ENCODE data around the gene OR7G3. TPM values are rescaled to one million over a fixed set of nuclear protein-coding genes. Genes with fewer than 3 reads are reported as not detected.

The OR7G3 gene
- total RNA-seq, 1 experiment from 2014 or later, result not detected

- H3K9me3 ChIP-seq, result no peaks in the 10 kb centered on the region
- H3K36me3 ChIP-seq, result no peaks in the 10 kb centered on the region
- H3K27me3 ChIP-seq, result no peaks in the 10 kb centered on the region
- DNase-seq, result no peak
- H3K4me3 ChIP-seq, result no peak overlapping the region
These were observed 5.7 kb upstream of the OR7G3 start for GRCh38 chr19:9132422-9132821.

DNA sequence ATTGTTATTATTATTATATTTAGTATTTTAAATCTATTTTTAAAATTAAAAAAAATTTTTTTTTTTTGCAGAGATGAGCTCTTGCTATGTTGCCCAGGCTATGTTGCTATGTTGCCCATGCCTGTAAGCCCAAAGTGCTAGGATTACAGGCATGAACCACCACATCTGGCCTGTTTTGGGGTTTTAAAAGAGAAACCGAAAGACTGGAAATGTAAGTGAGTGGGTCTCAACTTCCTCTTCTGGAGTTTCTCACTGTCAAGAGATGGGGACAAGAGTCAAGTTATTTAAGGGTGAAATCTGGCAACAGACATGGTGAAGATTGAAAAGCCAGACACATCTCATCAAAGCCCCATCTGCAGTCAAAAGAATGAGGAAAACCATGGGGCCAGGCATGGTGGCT lies 4.2 kb upstream of the OR7G3 start:
- Histone ChIP-seq H3K4me3 (no peak overlapping the region), H3K36me3 (no peaks in the 10 kb centered on the region), H3K27me3 (no peaks in the 10 kb centered on the region; the same call in none of the 2 replicates), H3K9me3 (no peaks in the 10 kb centered on the region)
- no peak for DNase-seq

DNA sequence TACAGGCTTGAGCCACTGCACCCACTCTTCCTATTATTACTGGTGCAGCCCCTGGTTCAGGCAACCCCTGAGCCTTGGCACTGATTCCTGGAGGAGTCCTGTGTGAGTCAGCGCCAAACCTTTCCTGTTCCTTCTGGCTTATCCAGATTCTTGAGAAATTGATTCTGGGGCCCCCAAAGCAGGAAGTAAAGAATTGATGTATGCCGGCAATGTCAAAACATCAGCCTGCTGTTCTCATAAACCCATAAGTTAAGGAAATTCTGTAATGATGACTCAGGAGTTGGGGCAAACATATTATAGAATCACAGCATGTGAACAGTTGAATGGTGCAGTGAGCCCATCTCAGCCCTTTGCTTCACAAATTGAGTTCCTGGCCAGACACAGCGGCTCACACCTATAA lies 1.4 kb upstream of the OR7G3 start:
- Histone ChIP-seq H3K27me3 (peaks cover 2% of the 10 kb centered on the region), H3K9me3 (no peaks in the 10 kb centered on the region), H3K36me3 (no peaks in the 10 kb centered on the region), H3K4me3 (no peak overlapping the region)
- DNase-seq, result peak; percentile 76

- Histone ChIP-seq H3K9me3 (0 out of 2 replicates have a peak, but pooled peaks cover 2% of the 10 kb centered on the region), H3K36me3 (no peaks in the 10 kb centered on the region), H3K27me3 (peaks cover 26% of the 10 kb centered on the region; the same call in 1 of the 2 replicates), H3K4me3 (no peak overlapping the region)
- no peak for DNase-seq
These were observed 10.2 kb downstream of the OR7G3 start for GRCh38 chr19:9116547-9116946.

DNA sequence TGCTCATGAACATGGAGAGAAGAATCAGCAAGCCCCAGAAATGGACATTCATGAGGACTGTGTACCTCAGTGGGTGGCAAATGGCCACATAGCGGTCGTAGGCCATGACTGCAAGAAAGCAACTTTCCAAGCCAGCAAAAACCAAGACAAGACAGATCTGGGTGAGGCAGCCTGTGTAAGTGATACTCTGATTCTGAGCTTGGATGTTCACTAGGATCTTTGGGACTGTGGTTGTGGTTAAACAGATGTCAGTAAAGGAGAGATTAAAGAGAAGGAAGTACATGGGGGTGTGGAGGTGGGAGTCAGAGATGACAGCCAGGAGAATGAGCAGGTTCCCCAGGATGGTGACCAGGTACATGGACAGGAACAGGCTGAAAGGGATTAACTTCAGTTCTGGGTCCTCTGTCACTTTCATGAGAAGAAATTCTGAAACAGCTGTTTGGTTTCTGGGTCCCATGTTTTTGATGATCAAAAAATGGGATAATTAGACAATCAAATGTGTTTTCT lies 11.4 kb downstream of the OR7G3 start, which contains the start of gene OR7G1:
Gene OR7G1 (minus strand): TSS at position 457 of the 507 bp plus-strand sequence. CDS start 0 bp downstream, at position 457.
- Histone ChIP-seq H3K36me3 (no peaks in the 10 kb centered on the region), H3K27me3 (peaks cover 31% of the 10 kb centered on the region; the same call in 1 of the 2 replicates), H3K4me3 (no peak within 1 kb of the TSS), H3K9me3 (no peaks in the 10 kb centered on the region)
- DNase-seq, result no peak

DNA sequence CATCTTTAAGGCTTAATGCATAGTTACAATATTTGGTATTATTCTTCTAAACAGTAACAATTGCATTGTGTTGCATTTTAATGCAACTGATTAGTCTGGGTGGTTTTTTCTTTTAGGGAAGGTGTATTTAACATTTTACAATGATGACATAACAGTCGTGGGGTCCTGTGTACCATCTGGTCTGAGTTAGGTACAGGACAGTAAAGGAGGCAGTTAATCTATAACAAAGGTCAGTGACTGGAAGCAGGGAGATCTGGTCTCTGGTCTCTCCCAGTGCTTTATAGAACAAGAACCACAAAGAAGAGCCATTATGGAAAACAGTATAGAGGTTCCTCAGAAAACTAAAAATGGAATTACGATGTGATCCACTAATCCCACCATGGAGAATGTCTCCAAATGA lies 16.8 kb downstream of the OR7G3 start:
- H3K36me3 ChIP-seq, result no peaks in the 10 kb centered on the region

DNA sequence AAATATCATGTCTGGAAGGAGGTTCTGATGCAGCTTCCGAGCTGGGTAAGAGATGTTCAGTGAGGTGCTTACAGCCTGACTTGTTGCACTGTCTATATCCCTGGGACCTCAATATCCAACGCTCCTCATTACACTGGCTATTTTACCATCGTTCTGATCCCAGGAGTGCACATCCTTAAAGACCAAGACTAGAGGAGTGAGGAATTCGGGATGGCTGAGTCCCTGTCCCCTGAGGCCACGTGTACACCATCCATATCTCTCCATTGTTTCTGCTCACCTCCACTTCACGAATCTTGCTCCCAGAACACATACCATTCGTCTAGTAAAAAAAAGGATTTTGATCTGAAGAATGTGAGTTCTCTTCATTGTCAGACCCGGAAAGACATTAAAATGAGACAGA lies 19.4 kb downstream of the OR7G3 start, which contains the start of gene OR7G2:
Gene OR7G2 (minus strand): TSS at position 101 of the 400 bp plus-strand sequence. CDS start 4,232 bp downstream, outside the sequence.
- no peaks in the 10 kb centered on the region for H3K9me3 ChIP-seq
- DNase-seq, result no peak
- peaks cover 52% of the 10 kb centered on the region for H3K27me3 ChIP-seq
- no peak within 1 kb of the TSS for H3K4me3 ChIP-seq
- H3K36me3 ChIP-seq, result no peaks in the 10 kb centered on the region

More for the DNA sequence above, 16.8 kb downstream of the OR7G3 start:
- peaks cover 44% of the 10 kb centered on the region for H3K27me3 ChIP-seq
- no peak for DNase-seq
- no peaks in the 10 kb centered on the region for H3K9me3 ChIP-seq
- no peak overlapping the region for H3K4me3 ChIP-seq

DNA sequence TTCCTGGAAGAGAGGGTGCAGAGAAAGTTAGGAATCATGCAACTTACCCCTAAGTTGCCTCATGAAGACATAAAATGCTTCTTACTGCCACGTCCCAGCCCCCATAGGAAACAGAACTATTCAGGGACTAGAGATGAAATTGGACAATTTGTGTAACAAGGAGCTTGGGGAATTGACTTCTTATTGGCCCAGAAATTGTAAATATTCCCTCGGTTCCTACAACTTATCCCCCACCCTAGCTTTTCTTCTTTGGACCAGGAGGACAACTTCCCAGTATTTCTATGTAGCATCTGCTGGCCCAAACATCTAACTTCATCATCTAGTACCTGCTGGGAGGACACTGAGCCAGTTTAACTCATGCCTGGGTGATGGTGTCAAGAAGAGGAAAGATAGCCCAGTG lies 40.0 kb downstream of the OR7G3 start, which contains the start of gene OR1M1:
Gene OR1M1 (plus strand): TSS at position 301 of the 400 bp plus-strand sequence. CDS start 6,184 bp downstream, outside the sequence.
- no peak for DNase-seq
- H3K9me3 ChIP-seq, result no peaks in the 10 kb centered on the region
- H3K27me3 ChIP-seq, result peaks cover 60% of the 10 kb centered on the region
- no peak within 1 kb of the TSS for H3K4me3 ChIP-seq
- no peaks in the 10 kb centered on the region for H3K36me3 ChIP-seq

DNA sequence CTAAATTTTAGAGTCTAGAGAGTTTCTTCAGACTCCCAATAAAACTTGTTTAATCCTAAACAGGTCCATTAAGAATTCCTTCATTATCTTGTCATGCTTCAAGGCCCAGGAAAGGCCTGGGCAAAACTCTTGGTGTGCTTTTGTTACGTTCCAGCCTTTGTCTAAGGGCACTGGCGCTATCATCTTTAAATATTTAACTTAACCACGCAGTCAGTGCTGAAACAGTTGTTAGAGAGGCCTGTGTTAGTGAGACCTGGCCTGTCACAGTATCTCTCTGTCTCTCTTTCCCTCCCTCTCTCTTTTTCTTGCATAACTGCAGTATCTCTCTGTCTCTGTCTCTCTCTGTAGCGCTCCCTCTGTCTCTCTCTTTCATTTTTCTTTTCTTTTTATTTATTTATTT lies 48.1 kb downstream of the OR7G3 start:
- Histone ChIP-seq H3K9me3 (no peaks in the 10 kb centered on the region), H3K4me3 (no peak overlapping the region), H3K36me3 (no peaks in the 10 kb centered on the region), H3K27me3 (no peaks in the 10 kb centered on the region; the same call in 1 of the 2 replicates)
- no peak for DNase-seq

- DNase-seq, result no peak
- no peaks in the 10 kb centered on the region for H3K27me3 ChIP-seq
- H3K9me3 ChIP-seq, result no peaks in the 10 kb centered on the region
- H3K4me3 ChIP-seq, result no peak overlapping the region
- no peaks in the 10 kb centered on the region for H3K36me3 ChIP-seq
These were observed 49.8 kb downstream of the OR7G3 start for GRCh38 chr19:9076901-9077300.

Other genes with a start within 250 kb of the OR7G3 start
- gene MUC16, start 116.5 kb downstream of the OR7G3 start, total RNA-seq (2014; rRNA removed; shearing (Covaris generic); ENCODE audit: low replicate concordance), result not detected in 2 replicates
- gene OR1M1, start 39.9 kb downstream of the OR7G3 start, total RNA-seq (2014; rRNA removed; shearing (Covaris generic); ENCODE audit: low replicate concordance), result not detected in 2 replicates
- gene OR7G2, start 19.5 kb downstream of the OR7G3 start, total RNA-seq (2014; rRNA removed; shearing (Covaris generic); ENCODE audit: low replicate concordance), result not detected in 2 replicates
- gene OR7G1, start 11.2 kb downstream of the OR7G3 start, total RNA-seq (2014; rRNA removed; shearing (Covaris generic); ENCODE audit: low replicate concordance), result not detected in 2 replicates
- gene ZNF317, start 13.4 kb upstream of the OR7G3 start, total RNA-seq (2014; rRNA removed; shearing (Covaris generic); ENCODE audit: low replicate concordance), result 19.9 and 24.5 TPM in 2 replicates
- not detected in 2 replicates for gene OR7D2, start 52.0 kb upstream of the OR7G3 start, total RNA-seq (2014; rRNA removed; shearing (Covaris generic); ENCODE audit: low replicate concordance)
- gene OR7D4, start 92.6 kb upstream of the OR7G3 start, total RNA-seq (2014; rRNA removed; shearing (Covaris generic); ENCODE audit: low replicate concordance), result not detected in 2 replicates
- gene OR7E24, start 124.0 kb upstream of the OR7G3 start, total RNA-seq (2014; rRNA removed; shearing (Covaris generic); ENCODE audit: low replicate concordance), result not detected in 2 replicates
- gene ZNF699, start 182.9 kb upstream of the OR7G3 start, total RNA-seq (2014; rRNA removed; shearing (Covaris generic); ENCODE audit: low replicate concordance), result 4.3 and 4.4 TPM in 2 replicates
- 17.7 and 20.0 TPM in 2 replicates for gene ZNF559, start 197.2 kb upstream of the OR7G3 start, total RNA-seq (2014; rRNA removed; shearing (Covaris generic); ENCODE audit: low replicate concordance)
- 2.2 and 4.4 TPM in 2 replicates for gene ZNF177, start 236.1 kb upstream of the OR7G3 start, total RNA-seq (2014; rRNA removed; shearing (Covaris generic); ENCODE audit: low replicate concordance)